ENCODE results near the gene LDAF1.

DNA sequence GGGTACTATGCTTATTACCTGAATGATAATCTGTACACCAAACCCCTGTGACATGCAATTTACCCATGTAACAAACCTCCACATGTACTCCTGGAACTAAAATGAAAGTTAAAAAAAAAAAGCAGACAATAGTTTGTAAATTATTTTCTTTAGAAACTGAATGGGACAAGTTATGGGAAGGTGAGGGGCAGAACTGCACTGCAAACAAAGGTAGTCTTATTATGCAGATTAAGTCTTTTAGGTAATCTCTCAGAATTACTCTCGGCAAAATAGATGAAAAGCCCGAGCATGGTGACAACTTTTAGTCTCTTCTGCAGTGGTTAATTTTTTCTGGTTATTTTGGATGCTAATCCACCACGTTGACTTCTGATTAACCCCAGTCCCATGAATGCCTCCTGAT, 25.5 kb downstream of the LDAF1 start:
- TF ChIP-seq, protein P1, sequence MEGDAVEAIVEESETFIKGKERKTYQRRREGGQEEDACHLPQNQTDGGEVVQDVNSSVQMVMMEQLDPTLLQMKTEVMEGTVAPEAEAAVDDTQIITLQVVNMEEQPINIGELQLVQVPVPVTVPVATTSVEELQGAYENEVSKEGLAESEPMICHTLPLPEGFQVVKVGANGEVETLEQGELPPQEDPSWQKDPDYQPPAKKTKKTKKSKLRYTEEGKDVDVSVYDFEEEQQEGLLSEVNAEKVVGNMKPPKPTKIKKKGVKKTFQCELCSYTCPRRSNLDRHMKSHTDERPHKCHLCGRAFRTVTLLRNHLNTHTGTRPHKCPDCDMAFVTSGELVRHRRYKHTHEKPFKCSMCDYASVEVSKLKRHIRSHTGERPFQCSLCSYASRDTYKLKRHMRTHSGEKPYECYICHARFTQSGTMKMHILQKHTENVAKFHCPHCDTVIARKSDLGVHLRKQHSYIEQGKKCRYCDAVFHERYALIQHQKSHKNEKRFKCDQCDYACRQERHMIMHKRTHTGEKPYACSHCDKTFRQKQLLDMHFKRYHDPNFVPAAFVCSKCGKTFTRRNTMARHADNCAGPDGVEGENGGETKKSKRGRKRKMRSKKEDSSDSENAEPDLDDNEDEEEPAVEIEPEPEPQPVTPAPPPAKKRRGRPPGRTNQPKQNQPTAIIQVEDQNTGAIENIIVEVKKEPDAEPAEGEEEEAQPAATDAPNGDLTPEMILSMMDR (conservative IDR thresholded peaks at IDR 0.05 in 1 of 2, IDR thresholded peaks at IDR 0.05 in 1 of 2; ENCODE audit: extremely low read depth in 1 of 2, insufficient read depth in 1 of 2, low read depth in 1 of 2, low read length in 2 of 2) = no peak
- no peak for TF ChIP-seq EZH2 (IDR thresholded peaks at IDR 0.05; ENCODE audit: borderline replicate concordance, low read length)
